Stimulated activated CD8-positive, alpha-beta memory T cell treated with anti-CD3 and anti-CD28 coated beads, Interleukin-4, amount 100 ng/mL, for 48 hours (primary cell): ENCODE measurements around the gene C1orf159.

ENCODE experiments used
- DNase-seq: peaks from one replicate; pipeline ENCODE4 v3.0.0-alpha.2; 2020

The C1orf159 gene

DNA sequence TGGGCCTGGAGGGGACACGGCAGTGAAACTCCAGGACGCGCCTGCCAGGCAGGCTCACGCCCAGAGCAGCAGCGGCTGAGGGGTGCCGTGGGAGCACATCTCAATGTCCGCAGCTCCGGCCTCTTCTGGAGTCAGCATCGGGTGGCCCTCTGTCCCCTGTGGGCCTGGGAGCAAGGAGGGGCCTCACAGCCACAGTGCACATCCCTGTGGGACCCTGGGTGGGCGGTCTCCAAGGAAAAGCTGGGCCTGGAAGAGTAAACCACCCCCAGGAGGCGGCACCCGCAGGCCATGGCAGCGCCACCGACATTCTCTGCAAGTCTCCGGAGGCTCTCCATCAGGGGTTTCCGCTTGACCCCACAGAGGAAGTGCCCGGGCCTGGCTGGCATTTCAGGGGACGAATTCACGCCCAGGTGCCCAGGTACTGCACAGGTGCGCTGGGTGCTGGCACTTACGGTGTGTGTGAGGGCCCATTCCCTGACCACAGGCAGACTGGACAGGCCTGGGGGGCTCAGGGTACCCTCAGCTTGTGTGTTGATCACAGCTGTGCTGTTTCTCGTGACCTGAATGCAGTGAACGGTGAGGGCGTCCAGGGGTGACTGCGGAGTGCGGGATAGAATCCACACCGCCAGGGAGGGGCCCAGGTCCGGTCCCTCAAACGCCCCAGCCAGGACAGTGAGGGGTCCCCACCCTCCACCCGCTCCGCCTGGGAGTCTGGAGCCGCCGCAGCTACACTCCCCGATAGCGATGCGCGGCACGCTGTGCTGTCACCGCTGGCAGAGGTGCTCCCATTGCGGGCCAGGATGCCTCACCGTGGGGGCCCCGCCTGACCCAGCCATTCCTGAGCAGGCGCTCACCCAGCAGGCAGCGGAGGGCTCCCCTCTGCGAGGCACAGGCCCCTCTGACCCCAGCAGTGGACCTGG lies 25.2 kb downstream of the C1orf159 start:
- DNase-seq = no peak

DNA sequence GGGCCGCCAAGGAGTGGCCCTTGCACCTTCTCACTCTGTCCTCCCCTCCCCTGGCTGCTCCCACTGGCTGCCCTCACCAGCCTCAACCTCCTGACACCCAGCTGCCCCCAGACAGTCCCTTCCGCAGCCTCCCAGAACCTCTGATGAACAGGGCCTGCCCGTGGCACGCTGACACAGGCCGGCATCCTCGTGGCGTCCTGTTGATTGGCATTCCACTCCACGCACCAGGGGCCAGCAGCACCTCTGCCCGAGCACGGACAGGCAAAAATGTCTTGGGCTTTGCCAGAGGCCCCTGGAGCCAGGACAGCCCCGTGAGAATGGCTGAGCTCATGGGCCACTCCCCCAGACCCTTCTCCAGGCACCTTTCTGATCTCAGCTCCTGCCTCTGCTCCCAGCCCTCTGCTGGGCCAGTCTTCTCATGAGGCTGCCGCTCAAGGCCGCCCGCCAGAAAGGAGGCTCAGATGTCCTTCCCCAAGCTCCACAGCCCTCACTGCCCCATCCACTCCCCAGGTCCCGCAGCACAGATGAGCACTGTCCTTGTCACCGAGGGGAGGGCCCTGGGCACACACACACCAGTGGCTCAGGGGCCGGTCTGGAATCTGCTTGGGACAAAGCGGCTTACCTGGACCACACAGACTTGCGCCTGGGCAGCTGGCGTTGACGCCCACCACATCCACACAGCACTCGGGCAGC lies 26.0 kb downstream of the C1orf159 start:
- DNase-seq = no peak

DNA sequence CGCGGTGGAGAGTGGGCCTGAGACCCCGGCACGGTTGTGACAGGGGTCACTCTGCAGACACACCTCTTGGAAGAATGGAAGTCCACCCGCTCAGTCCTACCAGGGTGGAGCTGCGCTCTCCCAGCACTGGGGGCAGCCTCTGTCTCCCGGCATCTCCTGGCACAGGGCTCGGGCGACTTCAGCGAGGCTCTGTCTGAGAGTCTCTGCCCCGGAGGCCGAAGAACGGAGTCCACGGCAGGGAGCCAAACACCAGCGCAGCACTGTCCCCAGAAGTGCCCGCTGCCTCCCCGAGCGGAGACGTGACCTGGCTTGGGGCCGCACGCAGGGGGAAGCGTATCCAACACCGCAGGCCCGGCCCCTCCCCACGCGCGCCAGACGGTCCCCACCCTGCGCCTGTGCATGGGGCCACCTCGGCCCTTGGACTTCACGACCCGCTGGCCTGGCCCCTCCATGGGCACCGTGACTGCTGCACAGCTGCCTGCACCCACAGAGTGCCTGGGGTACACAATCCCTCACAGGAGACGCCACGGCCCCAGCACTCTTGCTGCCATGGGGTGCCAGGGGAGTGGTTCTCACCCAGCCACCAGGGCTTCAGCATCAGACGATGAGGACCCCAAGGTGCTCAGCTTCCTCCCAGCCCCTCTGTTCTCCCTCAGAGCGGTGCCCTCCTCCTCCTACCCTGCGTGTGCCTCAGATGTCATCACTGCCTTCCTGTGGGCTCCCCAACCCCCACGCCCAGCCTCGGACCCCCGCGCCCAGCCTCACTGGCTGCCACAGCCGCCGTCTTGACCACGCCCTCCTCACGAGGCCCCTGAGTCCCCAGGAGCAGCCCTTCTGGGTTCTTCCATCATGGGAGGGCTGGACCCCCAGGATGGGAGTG lies 26.8 kb downstream of the C1orf159 start:
- no peak for DNase-seq

DNA sequence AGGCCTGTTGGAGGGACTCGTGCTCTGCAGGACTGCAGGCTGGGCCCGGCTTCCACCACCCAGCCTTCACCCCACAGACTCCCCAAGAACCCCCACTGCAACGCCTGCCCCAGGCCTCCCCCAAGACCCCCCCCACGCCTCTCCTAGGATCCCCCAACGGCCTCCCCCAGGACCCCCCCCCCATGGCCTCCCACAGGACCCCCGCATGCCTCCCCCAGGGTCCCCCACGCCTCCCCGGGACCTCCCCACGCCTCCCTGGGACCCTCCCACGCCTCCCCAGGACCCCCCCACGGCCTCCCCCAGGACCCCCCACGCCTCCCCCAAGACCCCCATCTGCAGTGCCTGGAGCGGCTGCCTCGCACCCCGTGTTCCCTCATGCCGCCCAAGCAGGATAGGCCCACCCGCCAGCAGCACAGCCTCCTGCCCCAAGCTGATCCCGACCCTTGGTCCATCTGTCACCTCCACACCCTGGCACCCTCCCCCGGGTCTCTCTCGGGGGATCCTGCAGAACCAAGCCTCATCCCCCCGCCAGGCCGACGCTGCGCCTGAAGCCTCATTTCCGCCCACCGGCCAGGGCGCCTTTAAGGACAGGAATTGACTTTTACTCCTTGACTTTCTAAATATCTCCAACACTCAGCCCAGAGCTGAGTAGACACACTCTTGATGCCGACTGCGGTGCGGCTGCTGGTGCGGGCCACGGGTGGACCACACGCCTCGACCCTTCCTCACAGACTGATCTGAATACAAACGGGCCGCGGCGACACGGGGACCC lies 27.7 kb downstream of the C1orf159 start:
- no peak for DNase-seq

DNA sequence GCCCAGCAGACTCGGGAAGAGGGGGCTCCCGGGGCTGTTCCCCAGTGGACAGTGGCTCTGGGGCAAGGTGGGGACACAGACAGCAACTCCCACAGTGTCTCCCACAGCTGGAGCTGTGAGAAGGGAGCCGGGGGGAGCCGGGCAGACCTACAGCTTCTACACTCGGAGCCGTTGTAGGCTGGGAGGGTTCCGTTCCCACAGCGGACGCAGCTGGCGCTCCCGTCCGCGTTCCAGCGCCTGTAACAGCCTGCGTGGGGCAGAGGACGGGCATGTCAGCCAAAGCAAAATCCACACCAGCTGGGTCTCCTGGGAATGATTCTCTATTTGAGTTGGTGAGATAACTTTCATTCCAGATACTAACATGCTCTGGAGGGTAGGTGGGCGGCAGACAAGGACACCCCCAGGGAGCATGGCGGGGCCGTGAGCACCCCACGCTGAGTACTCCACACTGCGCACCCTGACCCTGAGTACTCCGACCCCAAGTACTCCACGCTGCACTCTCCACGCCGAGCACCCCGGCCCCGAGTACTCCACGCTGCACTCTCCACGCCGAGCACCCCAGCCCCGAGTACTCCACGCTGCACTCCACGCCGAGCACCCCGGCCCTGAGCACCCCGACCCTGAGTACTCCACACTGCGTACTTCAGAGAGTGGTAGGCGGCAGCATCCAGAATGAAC lies 28.4 kb downstream of the C1orf159 start:
- no peak for DNase-seq

DNA sequence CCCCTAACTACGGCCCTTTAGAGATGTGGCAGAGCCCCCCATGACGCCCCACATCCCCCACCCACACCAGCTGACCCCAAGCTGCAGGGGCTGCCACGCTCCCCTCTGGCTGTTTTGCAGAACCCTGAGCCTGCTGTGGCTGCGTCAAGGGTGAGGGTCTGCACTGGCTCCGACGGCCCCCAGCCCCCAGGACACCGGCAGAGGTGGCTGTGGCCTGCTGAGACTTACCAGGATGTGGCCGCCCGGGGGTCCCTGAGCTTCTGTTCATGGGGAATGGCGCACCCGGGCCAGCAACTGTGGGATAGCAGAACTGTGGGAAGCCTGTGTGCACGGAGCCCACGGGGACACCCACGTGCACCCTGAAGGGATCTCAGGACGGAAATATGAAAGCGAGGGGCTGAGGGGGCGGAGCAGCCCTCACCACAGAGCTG lies 29.0 kb downstream of the C1orf159 start:
- no peak for DNase-seq

DNA sequence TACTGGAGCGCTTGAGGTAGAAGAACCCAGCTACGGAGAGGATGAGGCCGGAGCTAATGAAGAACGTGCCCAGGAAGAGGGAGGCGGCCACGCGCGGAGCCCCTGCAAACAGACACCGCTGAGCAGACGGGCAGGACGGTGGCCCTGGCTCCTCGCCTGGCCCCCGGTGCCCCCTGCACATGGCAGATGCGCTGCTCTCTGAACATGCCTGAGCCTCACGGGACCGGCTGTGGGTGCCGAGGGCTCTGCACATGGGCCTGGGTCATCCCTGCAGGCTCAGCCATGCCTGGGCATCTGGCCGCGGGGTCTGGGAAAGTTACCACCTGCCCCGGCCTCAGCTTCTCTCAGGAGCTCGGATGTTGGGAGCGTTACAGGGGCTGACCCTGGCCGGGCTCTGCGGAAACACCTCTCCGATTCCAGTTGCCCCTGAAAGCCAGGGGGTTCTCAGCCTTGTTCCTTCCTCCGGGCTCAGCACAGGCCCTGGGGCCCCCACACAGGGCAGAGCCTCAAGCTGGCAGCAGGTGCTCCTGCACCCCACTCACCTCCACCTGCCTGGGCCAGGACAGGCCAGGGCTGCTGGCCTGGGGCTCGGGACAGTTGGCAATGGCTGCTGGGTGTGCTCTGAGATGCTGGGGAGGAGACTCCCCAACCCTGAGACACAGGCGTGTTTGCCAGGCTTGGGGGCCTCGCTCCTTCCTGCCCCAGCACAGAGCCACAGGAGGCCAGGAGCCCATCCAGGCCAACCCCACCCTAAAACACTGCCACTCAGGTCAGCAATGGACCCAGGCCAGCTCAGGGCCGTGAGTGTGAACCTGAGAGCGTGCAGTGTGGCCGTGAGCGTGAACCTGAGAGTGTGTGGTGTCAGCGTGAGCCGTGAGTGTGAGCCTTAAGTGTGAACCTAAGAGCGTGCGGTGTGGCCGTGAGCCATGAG lies 29.7 kb downstream of the C1orf159 start:
- no peak for DNase-seq

DNA sequence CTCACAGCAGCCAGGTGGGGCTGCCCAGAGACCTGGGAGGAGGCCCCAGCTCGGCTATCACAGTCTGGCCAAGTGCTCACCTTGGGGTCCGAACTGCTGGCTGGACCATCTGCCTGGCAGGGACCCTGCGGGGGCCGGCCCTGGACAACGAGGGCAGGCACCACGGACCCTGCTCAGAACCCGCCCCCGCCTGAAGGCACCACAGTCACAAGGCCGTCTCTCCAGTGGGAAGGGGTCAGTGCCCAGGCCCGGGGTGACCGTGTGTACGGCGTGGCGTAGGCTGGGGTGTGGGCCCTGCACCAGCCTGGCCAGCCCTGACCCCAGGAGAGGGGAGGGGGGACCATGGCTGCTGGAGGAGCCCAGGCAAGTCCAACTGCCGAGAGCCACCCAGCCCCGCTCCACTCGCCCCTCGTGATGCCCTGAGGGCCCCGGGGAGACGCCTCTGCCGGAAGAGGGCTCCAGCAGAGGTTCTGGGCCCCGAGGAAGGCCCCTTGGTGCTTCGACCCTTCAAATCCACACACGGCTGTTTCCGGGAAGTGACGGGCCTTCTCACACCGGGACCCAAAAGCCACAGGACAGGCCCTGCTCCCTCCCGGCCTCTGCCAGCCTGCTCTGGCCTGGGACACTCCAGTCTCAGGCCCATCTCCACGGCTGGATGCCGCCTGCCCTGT lies 30.6 kb downstream of the C1orf159 start:
- no peak for DNase-seq

DNA sequence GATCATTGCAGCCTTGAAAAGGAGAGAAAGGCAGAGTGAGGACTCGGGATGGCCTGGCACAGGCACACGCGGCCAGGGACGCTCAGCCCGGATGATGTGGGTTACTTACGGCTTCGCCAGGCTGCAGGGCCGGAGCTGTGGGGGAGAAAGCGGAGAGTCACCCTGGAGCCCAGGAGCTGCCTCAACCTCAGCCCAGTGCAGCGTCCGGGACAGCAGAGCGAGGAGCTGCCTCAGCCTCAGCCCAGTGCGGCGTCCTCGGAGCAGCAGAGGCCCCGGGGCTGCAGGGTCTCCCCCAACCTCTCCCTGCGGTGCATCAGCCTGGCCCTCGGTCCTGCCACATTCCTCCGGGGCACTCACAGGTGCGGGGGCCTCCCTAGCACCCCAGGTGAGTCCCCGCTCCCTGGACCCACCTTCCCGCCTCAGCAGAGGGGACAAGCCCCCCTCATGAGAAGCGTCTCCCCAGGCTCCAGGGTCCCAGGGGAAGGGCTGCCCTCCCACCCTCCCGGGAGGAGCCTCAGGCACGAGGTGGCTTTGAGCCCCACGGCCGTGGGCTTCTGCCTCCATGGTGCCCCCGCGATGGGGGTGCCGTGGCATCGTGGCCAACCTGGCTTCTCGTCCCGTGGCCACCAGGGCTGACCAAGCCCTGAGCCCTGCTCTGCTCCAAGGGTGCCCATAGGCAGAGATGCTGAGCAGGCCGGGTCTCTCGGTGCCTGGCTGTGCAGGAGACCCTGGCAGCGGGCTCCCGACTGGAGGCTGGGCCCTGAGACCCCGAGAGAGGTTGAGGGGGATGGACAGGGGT lies 31.3 kb downstream of the C1orf159 start:
- no peak for DNase-seq

DNA sequence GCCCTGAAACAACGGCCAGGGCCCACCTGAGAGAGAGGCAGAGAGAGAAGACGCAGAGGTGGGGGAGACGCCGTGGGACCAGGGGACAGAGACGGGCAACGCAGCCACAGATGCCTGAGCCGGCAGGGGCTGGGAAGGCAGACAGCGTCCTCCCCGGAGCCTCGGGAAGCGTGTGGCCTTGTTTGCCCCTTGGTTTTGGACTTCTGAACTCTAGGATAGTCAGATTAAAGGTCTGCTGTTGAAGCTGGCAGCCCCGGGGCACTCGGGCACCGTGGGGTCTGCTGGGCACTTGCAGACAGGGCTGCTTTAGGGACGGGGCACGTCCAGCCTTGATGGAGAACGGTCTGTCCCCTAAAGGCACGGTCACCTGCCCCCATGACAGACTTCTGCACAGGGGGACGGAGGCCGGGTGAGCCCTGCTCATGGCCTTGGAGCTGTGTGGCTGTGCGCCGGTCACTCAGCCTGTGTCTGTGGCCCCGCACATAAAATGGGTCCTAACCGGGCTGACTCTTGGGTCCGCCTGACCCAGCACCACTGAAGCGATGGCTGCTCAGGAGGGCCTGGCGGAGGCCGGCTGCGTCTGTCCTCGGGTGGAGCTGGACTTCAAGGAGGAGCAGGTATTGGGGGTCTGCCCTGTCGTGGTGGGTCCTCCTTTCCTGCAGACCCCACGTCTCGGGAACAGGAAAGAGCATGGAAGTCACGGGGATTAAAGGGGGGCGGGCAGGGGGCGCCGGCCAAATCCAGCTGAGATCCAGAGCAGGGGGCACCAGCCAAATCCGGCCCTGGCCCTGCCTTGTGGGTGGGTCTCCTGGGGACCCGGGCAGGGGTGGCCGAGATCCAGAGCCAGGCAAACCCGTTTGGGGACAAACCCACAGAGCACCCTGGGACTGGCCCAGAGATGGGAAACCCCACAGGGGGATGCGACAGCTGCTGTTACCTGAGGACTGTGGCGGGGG lies 32.2 kb downstream of the C1orf159 start:
- DNase-seq = no peak

DNA sequence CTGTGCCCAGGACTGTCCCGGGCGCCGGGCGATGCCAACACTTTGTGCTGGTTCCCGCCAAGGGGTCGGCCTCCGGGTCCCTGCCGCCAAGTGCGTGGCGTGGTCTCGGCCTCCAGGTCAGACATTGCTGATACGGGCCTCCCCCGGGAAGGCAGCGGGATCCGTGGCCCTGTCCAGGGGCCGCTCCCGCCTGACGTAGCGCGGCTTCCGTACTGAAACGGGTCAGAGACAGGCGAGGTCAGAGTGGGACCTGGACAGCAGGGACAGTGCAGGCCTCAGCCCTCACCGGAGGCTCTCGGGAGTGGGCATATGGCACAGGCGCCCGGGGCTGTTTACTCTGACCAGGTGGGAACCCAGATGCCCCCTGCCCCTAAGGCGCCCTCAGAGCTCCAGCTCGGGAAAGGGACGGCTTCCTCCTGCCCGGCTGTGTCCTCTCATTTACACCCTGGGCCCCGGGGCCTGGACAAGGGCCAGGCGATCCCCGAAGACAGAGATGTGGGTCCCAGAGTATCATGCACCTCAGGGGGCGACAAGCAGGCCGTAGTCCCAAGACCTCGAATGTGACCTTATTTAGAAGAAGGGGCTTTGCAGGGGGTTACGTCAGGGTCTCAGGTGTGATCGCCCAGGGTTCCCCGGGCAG lies 33.0 kb downstream of the C1orf159 start:
- DNase-seq = no peak

DNA sequence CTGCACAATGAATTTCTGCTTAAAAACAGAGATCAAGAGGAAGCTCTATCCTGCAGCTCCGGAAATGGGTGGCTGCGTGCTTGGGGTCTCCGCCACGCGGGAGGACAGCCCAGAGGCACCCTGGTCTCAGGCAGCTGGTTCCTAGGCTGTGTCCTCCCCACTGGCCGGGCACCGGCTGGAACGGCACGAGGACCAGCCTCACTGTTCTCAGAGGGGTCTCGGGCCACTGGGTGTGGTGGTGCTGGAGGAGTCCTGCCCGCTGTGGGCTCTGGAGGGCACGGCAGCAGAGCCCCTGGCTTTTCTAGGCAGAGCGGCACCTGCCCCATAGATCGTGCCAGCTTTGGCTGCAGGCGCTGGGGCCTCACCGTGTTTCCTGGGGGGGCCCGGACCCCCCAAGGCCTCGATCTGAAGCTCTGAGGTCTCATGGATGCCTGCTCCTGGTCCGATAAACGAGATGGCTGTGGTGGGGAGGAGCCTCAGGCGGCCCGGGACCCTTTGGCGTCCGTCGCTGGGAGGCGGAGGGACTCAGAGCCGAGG lies 33.6 kb downstream of the C1orf159 start:
- no peak for DNase-seq

DNA sequence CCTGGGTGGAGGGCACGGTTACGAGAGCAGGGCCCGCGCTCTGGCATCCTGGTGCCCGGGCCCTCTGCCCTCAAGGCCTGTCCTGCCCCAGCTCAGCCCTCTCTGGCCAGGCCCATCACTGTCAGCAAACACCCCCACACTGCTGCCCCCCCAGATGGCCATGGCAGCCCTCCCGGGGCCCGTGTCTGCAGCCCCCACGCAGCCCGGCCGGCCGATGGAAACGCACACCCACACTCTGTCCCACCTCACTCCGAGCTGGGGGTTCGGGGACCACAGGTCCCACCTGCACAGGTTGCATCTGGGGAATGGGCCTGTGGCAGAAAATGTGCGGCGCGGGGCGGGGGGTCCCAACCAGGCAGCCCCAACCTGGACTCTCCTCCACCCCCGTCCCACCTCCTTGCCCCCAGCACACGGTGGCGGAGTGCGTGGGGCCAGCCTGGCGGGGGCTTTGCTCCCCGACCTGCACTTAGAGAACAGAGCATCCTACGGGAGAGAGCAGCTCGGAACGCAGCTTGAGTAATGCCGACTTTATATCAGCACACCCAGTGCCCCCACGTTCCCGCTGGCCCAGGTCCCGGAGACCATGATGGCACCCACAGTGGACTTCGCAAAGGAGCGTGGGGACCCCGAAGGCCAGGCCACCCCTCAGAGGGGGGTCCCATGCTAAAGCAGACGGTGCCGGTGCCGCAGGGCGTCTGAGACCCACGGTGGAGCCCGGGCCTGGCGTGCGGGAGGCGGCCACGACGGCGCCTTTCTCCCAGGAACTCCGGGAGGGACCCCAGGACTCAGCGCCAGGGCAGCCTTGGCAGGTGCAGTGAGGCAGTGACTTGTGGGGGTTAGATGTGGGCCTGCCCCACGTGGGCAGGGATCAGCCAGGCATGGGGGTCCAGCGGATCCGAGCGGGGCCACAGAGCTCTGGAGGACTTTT lies 34.3 kb downstream of the C1orf159 start:
- DNase-seq = no peak

DNA sequence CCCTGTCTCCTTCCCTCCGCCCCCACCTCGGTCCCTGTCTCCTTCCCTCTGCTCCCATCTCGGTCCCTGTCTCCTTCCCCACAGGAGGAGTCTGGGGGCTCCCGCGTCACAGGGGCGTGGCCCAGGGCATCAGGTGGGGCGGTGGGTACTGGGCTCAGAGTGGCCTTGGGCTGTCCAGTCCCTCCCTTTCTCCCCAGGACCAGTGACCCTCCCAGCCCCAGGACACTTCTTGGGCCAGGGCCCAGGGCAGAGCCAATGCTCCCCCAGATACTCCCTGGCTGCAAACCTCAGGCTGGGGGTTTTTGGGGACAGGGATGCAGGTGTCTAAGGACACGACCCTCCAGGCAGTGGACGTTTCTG lies 35.0 kb downstream of the C1orf159 start:
- no peak for DNase-seq

DNA sequence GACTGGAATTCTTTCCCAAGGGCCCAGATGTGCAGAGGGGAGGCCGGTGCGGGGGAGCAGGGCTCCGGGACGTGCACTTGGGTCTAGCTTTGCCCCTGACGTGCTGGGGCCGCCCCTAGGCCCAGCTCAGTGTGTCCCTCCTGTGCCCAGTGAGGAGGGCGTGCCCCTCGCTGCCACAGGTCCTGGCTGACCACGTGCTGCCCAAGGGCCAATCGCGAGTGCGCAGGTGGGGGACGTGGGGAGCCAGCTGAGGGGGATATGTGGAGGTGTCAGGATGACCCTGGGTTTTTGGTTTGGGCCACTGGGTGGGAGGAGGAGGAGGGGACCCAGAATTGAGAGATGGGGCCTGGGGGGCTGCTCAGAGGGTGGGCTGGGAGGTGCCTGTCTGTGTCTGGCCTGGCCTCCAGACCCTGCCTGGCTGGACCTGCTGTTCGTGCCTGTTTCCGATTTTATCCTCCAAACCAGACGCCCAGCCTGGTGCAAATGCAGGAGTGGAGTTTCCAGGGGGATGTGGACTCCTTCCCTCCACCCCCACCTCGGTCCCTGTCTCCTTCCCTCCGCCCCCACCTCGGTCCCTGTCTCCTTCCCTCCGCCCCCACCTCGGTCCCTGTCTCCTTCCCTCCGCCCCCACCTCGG lies 35.6 kb downstream of the C1orf159 start:
- DNase-seq = no peak
